NCI-H510A (cell line): Measurements from ENCODE around the gene WDR90.
A peak's percentile ranks its signal among the peaks of the same experiment; 100 is the strongest.

Experiments
- DNase-seq: peaks from one replicate; lab custom pipeline; 2025; lab: John Stamatoyannopoulos, UW

Gene WDR90

DNA sequence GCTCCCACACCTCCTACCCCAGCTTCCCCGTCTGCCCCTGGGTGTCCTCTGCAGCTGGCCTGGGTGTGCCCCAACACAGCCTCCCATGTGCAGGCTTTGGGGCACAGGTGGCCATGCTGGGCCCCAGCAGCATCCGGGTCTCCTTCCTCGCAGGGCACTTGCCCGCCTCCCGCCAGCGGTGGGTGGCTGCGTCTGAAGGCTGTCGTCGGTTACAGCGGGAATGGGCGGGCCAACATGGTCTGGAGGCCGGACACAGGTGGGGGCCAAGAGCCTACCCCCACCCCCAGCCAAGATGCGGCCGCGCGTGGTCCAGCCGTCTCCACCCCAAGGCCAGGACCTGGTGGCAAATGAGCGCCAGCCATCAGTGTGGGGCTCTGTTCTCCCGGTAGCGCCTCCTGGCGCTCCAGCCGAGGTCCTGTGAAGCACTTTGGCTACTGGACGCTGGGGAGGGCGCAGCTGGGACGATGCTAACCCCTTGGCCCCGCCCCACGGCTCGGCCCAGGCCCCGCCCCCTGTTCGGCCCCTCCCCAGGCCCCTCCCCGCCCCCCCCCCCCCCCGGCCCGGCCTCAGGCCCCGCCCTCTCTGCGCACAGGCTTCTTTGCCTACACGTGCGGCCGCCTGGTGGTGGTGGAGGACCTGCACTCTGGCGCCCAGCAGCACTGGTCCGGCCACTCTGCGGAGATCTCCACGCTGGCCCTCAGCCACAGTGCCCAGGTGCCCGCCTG lies 11.5 kb downstream of the WDR90 start:
- DNase-seq, result no peak

GRCh38 chr16:661184-661821 lies 12.1 kb downstream of the WDR90 start:
- DNase-seq, result no peak

DNA sequence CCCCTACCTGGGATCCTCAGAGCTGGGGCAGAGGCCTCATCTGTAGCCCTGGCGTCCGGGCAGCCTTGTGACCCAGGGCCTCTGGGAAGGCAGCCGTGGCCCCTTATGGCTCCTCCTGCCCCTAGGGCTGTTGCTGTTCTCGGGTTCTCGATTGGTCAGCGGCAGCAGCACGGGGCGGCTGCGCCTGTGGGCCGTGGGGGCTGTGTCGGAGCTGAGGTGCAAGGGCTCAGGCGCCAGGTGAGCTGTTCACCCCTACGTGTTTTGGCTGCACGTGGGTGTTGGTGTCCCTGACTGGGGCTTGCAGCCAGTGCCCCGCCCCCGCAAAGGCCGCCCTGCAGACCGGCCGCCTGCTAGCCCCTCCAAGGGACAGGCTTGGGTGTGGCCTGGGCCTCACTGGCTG lies 12.9 kb downstream of the WDR90 start:
- DNase-seq, result no peak

DNA sequence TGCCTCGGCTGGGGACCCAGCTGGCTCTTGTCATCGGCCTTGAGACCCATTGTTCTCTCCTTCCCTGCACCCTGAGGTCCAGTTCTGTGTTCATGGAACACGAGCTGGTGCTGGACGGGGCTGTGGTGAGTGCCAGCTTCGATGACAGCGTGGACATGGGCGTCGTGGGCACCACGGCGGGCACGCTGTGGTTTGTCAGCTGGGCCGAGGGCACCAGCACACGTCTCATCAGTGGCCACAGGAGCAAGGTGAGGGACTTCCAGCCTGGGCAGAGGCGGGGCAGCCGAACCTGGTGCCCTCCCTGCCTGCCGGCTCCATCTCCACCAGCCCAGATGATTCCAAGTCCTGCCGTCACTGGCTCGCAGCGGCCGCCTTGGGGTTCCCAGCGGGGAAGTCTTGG lies 13.4 kb downstream of the WDR90 start:
- DNase-seq, result no peak

DNA sequence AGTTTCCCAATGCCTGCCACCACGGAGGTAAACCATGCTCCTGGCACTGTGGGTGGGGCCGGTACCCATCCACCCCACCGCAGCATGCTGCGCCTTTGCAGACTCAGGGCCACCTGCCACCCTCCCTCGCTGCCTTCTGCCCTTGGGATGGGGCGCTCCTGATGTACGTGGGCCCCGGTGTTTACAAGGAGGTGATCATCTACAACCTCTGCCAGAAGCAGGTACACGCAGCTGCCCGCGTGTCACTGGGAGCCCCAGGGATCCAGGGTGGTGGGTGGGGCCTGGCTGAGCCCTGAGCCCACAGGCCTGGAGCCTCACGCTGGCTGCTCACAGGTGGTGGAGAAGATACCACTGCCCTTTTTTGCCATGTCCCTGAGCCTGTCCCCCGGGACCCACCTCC lies 17.4 kb downstream of the WDR90 start:
- DNase-seq, result no peak

DNA sequence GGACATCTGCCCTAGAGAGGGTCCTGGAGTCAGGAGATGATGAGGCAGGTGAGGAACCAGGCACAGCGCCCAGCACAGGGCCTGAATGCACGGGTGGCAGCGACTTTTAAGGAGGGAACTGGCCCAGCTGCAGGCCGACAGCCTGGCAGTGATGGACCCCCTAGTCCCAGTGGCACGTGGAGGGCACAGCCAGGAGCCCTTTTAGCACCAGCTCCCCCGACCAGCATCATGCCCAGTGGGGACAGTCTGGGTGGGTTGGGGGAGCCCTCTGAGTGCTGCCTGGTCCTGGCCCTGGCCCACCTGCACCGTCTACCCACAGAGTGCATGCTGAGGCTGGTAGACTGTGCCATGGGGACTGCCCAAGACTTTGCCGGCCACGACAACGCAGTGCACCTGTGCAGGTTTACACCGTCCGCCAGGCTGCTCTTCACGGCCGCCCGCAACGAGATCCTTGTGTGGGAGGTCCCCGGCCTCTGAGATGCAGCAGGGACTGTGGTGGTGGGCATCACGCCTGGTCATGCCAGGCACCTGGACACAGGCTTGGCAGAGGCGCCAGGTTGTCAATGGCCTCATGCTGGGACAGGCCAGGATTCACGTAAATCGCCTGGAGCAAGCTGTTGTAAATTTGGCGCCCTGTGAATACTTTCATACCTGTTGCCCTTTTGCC lies 18.1 kb downstream of the WDR90 start:
- no peak for DNase-seq

DNA sequence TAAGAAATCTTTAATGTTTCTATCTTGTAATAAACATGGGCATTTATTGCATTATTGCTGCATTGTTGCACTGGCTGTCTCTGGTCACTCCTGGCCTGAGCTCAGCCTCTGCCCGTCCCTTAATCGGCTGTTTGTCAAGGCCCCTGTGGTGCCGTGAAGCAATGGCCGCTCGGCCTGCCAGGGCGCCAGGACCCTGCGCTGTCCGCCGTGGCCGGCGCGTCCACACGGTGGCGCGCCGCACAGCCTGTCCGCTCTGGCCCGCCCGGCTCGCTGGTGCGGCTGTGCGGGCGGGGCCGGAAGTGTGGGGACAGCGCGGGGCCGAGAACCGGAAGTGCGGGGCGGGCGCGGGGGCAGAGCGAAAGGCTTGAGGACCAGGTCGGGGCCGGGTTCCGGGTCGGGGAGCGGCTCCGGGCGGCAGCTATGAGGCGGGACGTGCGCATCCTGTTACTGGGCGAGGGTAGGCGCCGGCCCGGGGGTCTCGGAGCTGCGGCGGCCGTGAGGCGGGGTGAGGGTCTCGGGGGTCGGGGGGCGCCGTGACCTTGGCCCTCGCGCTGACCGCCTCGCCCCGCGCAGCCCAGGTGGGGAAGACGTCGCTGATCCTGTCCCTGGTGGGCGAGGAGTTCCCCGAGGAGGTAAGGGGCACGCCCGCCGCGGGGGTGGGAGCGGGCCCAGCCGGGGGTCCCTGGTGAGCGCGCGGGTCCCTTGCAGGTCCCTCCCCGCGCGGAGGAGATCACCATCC lies 18.8 kb downstream of the WDR90 start, which contains the start of gene RHOT2:
RHOT2 (plus strand) TSS at position 353 of the 739 bp plus-strand sequence; CDS start at position 421, 68 bp downstream.
- peak; percentile 84 for DNase-seq

- no peak for DNase-seq
Observed at GRCh38 chr16:668519-669171, 19.5 kb downstream of the WDR90 start.

GRCh38 chr16:669666-670065 lies 20.5 kb downstream of the WDR90 start:
- no peak for DNase-seq

DNA sequence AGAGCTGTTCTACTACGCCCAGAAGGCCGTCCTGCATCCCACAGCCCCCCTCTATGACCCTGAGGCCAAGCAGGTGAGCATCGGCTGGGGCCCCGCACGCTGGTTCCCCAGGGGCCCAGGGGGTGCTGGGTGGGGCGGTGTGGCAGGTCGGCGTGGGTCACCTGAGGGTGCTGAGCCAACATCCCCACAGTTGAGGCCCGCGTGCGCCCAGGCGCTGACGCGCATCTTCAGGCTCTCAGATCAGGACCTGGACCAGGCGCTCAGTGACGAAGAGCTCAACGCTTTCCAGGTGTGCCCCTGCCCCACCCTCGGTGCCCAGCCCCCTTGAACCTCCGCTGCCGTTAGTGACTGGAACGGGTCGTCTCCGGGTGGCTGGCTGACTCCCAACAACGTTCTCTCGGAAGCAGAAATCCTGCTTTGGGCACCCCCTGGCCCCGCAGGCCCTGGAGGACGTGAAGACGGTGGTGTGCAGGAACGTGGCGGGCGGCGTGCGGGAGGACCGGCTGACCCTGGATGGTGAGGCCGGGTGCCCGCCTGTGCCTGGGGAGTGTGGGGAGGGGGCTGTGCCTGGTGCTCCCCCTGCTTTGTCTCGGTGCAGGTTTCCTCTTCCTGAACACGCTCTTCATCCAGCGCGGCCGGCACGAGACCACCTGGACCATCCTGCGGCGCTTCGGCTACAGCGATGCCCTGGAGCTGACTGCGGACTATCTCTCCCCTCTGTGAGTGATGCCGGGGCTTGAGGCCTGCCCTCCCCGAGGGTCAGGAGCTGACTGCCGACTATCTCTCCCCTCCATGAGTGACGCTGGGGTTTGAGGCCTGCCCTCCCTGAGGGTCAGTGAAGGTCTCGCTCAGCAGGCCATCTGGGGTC lies 21.6 kb downstream of the WDR90 start:
- DNase-seq, result no peak

DNA sequence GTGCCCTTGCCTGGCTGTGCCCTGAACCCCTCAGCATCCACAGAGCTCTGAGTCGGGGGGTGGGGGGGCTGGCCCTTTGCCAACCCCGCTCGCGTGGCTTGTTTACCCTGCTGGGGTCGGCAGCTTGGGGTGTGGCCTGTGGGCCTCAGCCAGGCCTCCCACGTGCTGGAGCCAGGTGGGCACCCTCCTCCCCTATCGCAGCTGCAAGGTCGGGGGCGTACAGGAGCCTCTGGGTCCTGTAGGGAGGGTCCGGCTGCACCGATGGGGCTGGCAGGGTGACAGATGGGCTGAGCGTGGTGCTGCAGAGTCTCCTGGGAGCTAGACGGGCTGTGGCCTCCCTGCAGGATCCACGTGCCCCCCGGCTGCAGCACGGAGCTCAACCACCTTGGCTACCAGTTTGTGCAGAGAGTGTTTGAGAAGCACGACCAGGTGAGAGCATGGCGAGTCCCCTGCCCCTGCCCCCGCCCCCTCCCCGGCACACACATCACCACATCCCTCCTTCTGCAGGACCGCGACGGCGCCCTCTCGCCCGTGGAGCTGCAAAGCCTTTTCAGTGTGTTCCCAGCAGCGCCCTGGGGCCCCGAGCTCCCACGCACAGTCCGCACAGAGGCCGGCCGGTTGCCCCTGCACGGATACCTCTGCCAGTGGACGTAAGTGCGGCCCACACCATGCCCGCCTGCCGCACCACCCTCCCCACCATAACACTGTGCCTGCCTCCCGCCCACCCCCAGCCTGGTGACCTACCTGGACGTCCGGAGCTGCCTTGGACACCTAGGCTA lies 22.4 kb downstream of the WDR90 start:
- no peak for DNase-seq

GRCh38 chr16:672371-672770 lies 23.2 kb downstream of the WDR90 start:
- DNase-seq, result no peak

GRCh38 chr16:672851-673250 lies 23.7 kb downstream of the WDR90 start:
- no peak for DNase-seq

DNA sequence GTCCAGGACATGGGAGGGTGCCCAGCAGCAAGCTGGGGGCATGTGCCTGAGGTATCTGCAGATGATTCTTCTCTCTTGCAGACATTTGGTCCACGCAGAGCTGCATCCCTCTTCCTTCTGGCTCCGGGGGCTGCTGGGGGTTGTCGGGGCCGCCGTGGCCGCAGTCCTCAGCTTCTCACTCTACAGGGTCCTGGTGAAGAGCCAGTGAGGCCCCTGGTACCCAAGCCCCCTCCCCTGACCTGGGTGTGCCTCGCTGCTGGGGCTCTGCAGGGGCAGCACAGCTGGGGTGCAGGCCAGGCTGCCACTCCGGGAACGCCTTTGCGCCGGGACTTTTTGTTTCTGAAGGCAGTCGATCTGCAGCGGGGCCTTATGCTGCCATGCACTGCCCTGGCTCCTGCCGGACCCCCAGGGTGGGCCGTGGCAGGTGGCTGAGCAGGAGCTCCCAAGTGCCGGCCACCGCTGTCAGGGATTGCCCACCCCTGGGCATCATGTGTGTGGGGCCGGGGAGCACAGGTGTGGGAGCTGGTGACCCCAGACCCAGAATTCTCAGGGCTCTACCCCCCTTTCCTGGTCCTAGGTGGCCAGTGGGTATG lies 24.3 kb downstream of the WDR90 start:
- no peak for DNase-seq

- no peak for DNase-seq
Observed at GRCh38 chr16:674214-674881, 25.2 kb downstream of the WDR90 start.

DNA sequence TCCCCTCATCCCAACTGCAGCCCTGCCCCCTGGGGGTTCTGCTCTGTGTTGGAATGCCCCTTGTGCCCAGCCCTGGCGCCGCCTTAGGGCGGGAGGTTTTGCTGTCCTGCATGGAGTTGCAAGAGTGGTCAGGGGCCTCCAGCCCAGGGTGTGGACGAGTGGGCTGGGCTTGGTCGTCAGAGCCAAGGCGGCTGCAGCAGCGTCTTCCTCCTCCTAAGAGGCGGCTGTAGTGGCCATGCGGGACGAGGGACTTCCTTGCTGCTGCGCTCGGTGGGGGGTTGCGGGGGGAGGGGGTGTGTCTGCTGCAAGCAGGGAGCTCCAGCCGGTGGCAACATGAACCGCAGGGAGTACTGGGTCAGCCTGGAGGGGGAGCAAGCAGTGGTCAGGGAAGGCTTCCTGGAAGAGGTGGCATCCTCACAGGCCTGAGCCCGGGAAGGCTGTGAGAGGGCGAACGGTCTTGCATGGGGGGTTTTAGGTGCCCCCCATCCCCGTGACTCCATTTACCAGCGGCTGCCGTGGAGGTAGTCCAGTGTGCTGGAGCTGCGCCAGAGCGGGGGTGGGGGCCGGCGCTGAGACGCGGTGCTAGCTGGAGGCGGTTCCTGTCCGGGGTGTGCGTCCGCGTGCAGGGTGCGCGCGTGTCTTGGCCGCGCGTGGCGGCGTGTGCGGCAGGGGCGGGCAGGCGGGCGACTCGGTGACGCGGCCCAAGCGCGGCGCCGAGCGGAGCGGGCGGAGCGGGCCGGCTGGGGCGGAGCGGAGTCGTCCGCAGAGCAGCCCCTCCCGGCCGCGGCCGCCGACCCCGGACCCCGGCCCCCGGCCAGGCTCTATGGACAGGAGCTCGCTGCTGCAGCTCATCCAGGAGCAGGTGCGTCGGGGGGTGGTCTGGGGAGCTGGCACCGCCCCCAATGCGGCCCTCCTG lies 26.1 kb downstream of the WDR90 start, which contains the start of gene RHBDL1:
RHBDL1 (plus strand) TSS at position 704 of the 916 bp plus-strand sequence; CDS start at position 824, 120 bp downstream.
- no peak for DNase-seq

DNA sequence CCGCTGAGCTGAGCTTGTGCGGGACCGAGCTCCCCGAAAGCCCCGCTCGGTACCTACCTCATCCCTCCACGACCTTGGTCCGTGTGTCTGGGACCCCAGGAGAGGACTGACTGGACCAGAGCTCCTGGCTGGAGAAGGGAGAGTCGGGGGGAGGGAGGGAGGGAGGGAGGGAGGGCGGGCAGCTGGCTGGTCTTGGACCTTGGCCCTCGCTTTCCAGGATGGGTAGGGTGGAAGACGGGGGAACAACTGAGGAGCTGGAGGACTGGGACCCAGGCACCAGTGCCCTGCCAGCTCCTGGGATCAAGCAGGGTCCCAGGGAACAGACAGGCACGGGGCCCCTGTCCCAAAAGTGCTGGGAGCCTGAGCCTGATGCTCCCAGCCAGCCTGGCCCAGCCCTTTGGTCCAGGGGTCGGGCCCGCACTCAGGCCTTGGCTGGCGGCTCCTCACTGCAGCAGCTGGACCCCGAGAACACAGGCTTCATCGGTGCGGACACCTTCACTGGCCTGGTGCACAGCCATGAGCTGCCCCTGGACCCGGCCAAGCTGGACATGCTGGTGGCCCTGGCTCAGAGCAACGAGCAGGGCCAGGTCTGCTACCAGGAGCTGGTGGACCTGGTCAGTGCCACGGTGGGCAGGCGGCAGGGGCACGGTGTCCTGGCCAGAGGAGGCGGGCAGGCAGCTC lies 26.9 kb downstream of the WDR90 start:
- no peak for DNase-seq

DNA sequence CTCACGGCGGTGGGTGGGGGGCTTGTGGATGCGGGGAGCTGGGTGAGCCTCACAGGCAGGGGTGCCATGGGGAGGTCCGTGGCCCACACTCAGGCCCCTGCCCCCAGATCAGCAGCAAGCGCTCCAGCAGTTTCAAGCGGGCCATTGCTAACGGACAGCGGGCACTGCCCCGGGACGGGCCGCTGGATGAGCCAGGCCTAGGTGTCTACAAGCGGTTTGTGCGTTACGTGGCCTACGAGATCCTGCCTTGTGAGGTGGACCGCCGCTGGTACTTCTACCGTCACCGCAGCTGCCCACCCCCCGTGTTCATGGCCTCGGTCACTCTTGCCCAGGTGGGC lies 27.4 kb downstream of the WDR90 start:
- DNase-seq, result no peak
